Left renal cortex interstitium (tissue), 4 donors: ENCODE results near the gene DUSP6. TPM values are rescaled to one million over a fixed set of nuclear protein-coding genes. Genes with fewer than 3 reads are reported as not detected.

ENCODE experiments used
- DNase-seq, 4 donors: peaks; one replicate each; pipeline ENCODE4 v3.0.0-alpha.2; 2013; ENCODE audit warnings: low read depth in 4 of 4, low spot score in 2 of 4, missing footprints in 1 of 4
- polyA plus RNA-seq, 4 donors: library from polyadenylated mRNA; unstranded; fragments of 120-200 nt; gene quantifications; one replicate each; pipeline ENCODE4 v1.2.1, GENCODE V29; 2013; ENCODE audit not compliant: insufficient read length in 4 of 4

The DUSP6 gene
- polyA plus RNA-seq, 4 donors = 74.1 to 88.8 (median 79.6) TPM

DNA sequence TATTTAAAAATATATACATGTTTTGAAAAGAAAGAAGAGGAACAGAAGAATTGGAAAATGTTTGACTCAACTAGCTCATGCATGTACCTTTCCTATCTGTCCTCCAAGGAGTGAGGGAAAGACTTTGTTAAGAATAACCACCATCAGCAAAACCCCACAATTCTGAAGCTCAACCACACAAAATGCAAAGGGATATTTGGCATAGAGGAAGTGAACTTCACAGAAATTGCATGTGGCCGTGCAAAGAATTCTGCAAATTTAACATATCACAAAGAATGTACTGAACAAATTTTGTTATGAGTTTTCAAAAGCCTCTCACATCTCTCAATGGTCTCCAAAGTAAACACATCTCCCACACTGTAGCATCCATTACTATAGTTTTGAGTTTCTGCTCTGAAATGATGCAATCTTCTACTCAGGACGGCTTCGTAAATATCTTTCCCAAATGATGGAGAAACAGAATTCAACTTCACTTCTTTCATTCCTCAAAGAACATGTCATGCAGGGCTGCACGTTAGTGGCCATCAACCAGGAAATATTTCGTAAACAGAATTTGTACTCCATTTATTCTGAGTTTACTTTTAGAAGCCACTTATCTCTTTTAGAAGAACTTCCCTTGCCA lies 17.6 kb downstream of the DUSP6 start:
- no peak for DNase-seq

DNA sequence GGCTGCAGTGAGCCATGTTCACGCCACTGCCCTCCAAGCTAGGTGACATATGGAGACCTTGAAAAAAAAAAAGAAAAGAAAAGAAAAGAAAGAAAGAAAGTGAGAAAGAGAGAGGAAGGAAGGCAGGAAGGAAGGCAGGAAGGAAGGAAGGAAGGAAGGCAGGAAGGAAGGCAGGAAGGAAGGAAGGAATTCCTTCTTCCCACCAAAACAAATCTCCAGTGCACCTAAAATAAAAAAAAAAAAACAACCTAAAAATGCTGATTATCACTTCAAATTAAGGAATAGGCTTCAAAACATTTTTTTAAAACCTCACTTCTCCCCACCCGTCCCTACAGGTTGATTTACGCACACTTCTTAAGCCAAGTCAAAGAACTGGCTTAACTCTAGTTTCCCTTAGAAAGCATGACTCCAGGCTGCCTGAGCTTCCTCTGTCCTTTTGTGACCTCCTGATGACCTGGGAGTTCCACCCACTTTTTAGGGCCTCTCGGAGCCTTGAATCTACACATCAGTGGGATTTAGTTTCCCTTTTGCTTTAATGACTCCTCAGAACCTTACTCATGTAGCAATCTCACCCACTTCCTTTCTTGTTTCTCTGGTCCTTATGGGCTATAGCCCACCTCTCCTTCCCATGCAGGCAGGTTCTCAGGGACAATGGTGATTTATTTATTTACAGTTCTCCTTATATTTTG lies 18.6 kb downstream of the DUSP6 start:
- DNase-seq = no peak

DNA sequence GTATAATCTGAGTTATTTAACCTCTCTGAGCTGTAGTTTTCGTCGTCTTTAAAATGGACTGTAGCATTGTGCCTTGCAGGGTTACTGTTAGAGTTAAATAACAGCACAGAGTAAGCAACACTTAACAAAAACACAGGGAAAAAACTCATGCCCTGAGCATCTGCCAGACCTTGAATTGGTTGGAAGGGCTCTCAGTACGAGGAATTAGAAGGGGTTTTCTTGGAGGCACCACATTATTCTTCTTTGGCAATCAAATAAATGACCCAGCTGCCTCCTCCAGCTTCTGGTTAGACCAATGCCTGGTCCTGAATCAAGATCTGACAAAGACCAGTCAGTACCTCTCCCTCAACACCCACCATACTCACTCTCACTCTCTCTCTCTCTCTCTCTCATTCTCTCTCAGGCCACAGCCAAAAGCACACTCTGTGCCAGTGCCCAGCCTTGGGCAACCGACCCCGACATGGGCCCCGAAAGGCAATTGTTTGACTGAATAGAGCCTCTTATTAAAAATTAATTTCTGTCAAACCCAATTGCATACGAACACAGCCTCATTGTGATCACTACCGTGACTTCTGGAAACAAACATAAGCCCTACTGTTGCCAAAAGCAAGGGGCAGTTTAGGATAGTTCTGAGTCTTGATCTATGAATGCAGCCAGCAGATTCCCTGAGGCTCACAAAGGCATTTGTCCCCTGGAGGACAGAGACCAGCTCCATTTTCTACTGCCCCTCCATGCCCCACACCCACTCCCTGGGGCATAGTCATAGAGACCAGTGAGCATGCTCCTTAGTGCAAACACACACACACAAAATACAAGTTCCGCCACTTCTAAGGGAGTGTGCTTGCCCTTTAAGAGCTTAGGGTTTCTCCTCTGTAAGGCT lies 23.9 kb downstream of the DUSP6 start:
- DNase-seq = no peak

GRCh38 chr12:89327486-89328094 lies 24.7 kb downstream of the DUSP6 start:
- no peak for DNase-seq

DNA sequence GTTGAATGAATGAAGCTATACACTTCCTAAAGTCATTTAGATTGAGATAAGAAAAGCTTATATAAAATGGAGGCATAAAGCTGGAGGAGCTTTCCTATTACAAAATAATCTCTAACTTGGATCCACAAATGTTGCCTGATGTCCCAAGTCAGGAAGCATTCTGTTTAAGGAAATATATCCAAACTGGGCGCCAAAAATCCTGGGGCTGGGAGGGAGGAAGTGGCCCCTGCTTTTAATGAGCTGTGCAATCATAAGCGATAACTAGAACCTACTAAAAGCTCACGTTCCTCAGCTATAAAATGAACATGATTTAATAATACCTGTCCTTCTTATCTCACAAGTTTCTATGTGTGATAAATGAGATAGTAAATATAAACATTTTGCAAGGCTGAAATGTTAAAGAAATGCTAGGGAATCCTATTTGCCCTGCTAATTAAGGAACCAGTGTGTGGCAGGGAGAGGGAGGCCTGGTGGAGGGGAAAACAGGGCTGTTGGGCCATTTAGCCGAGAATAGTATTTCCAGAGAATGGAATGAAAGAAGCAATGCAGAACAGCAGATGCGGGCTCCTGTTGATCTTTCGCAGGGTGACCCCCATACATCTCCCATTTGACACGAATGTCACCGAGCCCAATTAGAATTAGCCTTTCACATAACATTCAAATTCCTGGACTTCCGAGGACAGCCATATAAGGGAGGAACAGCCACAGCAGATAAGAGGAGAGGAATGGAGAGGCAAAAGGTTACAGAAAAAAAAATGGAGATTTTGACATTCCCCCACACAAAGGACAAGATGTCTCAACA lies 25.9 kb downstream of the DUSP6 start:
- DNase-seq = no peak

DNA sequence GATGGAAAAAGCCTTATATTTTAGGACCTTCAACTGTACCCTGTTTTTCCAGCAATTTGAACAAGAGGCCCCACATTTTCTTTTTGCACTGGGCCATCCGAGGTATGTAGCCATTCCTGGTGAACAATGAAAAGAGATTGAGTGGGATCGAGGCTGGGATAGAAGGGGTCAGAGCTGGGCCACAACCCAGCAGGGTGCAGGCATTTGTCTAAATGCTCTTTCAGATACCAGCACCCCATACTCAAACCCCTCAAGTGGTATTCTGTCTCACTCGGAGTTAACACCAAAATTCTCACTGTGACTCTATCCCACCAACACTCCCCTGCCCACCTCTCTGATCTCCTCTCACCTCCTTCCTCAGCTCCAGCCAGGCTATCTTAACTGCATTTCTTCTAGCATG lies 26.8 kb downstream of the DUSP6 start:
- no peak for DNase-seq

DNA sequence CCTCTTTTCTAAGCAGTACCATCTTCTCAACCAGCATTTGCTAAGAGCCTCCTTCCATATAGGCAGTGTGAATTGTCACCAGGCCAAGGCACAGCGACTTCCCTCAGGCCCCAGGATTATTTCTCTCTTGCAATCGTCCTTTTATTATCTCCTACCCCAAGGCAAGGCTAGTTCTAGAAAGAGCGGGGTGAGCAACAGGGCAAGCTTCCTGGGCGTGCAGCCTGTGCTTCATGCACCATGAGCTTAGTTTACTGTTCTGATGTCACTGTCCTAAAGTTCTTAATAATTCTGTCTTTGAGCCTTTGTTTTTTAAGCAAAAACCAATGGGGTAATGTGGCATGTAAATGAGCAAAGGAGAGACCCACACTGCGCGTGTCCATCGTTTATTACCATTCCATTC lies 27.9 kb downstream of the DUSP6 start:
- no peak for DNase-seq

DNA sequence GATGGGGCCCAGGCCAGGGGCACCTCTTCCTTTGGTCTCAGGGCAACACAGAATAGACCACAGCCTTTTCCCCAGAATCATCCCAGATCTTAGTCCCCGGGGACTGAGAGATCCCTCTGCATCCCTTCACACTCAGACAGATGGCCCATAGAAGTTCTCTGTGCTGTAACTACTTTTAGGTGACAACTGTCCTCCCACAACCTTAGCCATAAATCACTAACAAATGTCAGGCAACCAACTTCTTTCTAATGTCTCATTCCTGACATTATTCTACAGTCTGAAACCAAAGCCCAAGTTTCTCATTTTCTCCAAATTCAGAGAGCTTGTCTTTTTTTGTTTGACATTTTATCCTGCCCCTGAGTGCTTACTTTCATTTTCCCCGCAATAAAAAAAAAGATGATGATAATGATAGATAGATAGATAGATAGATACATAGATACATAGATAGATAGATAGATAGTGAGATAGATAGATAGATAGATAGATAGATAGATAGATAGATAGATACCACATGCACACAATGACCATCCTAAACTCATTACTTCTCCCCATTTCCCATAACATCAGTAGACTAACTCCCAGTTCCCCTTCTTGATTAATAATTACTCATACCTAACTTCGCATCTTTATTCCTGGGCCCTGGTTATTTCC lies 28.6 kb downstream of the DUSP6 start:
- DNase-seq = no peak

DNA sequence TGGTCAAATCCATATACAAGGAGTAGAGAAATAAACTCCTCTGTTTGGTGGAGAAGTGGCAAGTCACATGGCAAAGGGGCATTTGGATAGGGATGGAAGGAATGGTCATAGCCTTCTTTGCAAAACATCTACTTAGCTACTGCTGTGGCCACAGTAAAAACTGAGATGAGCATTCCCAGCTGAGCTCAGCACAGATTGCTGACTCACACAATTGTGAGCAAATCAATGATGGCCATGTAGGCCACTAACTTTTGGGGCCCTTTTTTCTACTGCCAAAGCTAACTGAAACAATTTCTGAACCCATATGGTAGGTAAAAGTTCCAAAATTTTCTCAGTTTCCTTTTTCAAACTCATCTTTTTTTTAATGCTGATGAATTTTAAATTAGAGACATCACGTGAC lies 31.6 kb downstream of the DUSP6 start:
- DNase-seq = no peak

GRCh38 chr12:89319606-89320005 lies 32.7 kb downstream of the DUSP6 start:
- DNase-seq = no peak

- no peak for DNase-seq
Observed at GRCh38 chr12:89319122-89319521, 33.2 kb downstream of the DUSP6 start.

DNA sequence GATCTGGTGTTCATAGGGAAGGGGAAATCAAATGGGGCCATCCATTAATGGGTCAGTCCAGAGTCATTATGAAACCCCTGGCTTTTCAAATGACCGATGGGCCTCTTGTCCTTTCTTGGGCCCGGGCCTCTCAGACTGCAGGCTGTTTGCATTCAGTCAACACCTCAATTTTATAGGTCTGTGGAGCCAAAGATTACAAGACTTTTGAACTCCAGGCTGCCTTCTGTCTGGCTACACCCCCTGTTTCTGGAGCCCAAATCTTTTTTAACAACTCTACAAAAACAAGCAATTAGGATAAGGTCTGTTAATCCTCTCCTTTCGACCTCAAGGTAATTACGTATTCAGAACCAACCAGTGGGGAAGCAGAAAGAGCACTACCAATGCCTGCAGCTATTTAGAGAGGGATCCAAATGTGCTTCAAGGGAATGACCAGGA lies 35.6 kb downstream of the DUSP6 start:
- no peak for DNase-seq

DNA sequence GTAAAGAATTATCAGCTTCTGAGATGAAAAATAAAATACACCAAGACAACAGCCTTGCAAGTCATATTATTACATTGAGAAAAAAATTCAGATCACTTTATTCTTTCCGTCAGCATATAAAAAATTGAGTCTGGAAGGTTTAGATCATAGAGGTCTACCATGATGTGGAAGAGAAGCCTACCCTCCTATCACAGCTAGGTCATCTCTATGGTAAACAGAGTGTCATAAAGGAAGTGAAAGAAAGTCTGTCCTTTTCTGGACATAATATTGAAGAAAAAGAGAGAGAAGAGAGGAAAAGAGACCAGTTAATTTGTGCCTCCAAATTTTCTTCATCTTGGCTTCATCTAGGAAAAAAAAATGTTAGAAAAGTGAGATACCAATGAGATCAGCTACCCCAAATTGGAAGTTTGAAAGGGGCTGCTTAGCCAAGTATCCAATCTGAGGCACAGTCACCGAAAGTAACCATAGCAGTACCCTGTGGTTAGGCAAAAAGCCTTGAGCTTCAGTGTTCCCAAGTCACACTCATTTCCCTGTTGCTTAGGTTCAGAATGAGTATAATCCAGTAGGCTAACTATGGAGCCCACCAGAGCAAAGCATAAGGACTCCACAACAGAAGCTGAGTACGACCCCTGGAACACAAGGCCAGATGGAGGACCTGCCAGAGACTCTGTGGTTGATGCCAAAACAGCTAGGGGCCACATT lies 38.1 kb downstream of the DUSP6 start:
- no peak for DNase-seq

GRCh38 chr12:89311703-89312293 lies 40.5 kb downstream of the DUSP6 start:
- DNase-seq = no peak

GRCh38 chr12:89309815-89310214 lies 42.5 kb downstream of the DUSP6 start:
- no peak for DNase-seq

GRCh38 chr12:89309440-89309802 lies 42.9 kb downstream of the DUSP6 start:
- DNase-seq = no peak

- no peak for DNase-seq
Observed at GRCh38 chr12:89307474-89308253, 44.6 kb downstream of the DUSP6 start.

- DNase-seq = no peak
Observed at GRCh38 chr12:89306827-89307473, 45.4 kb downstream of the DUSP6 start.
